HG03571 (cell line): ENCODE results near the gene CDH22.

ENCODE experiments used
- ATAC-seq: cut with Tn5 transposase; IDR thresholded peaks from one replicate; pipeline ENCODE4 v1.9.1; 2021; ENCODE audit not compliant: unreplicated experiment

CDH22 gene

DNA sequence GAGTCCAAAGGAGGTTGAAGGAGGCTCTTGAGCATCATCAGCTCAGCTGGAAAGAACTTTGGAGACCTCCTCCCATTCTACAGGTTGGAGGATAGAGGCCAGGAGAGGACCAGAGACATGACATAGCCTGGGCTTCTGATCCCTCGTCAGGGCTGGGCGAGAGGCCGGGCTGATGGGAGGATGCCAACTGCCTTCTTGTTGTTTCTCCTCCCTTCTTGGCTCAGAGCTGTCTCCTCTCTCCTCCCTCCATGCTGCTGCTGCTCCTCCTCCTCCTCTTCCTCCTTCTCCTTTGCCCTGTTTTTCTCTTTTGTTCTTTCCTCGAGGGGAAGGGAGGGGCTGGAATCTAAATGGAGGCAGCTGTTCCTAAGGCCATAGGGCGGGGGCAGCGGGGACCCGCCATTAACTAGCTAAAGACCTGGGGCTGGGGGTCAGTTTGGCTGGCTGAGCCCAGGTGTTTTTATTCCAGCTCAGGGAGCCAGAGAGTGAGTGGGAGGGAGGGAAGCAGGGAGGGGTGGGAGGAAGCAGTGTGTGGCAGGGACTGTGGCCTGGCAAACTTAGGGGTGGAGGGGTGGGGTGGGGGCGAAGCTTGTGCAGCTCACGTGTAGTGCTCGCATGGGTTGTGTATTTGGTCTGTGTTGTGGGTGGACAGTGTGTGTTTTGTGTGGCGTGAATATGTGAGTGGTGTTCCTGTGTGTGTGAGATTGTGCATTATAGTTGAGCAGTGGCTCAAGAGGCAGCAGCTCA is 105.4 kb downstream of the CDH22 start:
- no peak for ATAC-seq

DNA sequence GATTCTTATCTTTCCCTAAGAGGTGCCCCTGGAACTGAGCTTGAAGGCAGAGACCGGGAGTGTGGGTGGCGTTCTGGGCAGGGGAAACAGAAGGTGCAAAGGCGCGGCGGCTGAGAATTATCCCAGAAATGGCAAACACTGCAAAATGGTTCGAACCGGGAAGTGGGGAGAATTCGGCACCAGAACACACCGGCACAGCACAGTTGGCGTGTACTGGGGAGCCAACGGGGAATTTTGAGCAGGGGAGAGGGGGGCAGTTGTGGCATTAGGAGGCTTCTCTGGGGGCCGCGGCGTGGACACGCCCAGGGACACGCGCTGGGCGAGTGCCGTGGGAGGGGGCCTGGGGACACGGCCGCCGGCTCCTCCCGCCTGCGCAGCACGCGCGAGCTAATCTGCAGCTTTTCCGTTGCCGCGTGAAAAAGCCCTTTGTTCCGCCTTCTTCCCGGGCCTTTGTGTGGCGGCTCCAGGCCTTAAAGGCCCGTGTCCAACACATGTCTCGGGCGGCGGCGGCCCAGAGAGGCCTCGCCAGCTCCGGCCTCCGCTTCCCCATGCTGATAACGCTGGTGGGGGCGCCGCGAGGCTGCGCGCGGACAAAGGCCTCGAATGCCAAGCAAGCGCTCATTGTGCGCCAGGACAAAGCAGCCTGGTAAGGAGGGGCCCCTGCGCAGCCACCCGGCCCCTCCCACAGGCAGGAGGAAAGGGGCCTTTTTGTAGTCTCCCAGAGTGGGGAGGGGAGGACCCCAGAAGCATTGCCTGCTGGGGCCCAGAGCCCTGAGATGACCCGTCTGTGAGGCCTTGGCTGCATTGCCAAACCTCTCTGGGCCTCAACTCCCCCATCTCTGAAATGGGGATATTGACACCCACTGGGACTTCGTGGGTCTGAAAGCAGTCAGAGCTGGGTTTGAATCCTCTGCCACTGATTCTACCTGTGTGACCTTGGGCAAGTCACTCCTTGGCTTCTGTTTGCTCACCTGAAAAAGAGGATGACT is 107.4 kb downstream of the CDH22 start:
- ATAC-seq: no peak

DNA sequence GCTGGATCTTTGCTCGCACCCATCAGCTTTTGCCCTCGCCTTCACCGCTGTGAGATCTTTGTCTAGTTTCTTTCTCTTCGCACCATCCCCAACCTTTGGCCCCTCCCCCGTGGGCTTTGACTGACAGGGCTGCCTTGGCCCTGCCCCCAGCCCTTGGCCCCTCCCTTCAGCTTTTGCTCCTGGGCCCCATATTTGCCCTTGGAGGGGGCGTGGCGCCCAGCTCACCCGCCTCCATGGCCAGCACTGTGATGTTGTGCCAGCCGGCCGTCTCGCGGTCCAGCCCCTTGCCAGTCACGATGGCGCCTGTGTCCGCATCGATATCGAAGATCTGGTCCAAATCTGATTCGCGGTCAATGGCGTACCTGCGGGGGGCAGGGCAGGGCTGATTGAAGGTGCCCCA is 109.1 kb downstream of the CDH22 start:
- no peak for ATAC-seq

DNA sequence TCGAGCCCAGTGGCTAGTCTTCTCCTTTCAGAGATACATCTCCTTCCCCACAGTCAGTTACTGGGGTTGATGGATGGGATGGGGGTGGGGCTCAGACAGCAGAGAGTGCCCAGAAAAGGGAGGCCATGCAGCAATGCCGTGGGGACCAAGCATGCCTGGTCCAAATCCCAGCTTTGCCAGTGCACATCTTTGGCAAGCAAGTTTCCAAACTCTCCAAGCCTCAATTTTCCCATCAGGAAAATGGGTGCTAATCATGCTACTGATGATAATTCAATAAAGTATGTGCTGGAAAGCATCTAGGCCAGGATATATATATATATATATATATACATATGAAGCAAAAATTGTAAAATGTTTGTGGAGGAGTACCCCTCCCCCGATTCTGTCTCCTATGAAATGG is 111.3 kb downstream of the CDH22 start:
- ATAC-seq: no peak

DNA sequence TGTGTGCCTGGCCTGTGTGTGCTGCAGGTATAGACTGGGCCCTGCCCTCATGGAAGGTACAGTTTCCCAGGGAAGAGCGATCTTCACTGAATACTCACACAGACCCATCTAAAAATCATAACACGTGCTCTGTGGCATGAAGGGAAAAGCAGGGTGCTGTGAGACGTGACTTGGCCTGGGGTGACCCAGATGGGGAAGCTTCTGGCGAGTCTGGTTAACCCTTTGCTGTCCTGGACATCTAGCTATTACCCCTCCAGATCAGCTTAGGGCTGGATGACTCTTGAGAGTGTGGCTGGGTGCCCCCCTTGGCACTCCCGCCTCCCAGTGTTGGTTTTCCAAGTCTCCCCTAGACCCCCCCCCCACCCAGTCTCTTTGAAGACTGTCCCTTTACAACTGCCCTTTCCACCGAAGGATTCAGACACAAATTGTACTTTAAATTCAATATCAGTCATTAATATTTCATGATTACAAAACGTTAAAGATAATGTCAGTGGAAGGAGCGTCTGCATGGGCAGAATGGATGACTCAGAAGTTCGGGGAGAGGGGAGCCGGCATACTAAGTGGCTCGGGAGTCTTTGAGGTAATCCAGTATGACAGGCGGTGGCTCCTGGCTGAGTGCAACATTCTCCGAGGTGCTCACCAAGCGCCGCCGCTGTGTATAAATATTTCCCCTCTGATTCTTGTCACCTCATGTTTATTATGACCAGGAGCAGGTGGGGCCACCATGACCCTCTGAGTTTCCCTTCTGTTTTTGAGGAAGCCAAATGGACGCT is 112.8 kb downstream of the CDH22 start:
- no peak for ATAC-seq

DNA sequence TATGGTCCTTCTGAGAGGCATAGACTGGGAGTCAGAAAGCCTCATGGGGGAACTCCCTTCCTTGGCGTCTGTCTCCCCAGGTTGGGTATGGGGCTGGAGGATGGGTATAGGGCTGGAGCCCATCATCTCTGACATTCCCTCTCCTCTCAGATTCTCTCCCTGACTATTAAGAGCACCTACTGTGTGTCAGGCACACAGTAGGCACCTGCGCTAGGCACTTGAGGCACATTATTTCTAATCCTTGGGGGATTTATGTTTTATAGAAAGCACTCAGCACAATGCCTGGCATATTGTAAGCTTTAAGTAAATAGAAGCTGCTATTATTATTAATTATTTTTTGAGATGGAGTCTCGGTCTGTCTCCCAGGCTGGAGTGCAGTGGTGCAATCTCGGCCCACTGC is 113.9 kb downstream of the CDH22 start:
- ATAC-seq: no peak

DNA sequence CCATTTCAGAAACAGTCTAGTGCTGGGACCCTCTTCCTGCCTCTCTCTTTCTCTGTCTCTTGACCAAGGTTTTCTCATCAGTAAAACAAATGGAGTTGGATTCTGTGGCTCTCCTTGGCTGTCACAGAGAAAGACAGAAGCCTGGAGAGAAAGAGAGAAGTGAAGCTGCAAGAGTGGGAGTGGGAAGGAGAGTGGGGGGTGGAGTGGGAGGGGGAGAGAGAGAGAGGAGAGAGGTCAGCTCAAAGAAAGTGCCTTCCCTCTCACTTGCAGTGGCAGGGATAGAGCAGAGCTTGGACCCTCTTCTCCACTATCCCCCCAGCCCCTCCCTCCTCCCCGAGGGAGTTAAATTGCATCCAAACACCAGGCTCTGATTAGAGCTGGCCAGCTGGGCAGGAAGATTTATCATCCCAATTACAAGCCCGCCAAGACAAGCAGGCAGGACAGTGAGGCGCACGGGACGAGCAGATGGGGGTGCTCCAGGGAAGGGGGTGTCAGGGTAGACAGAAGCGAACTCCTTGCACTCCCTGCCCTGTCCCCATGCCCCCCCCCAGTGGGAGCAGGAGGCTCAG is 115.8 kb downstream of the CDH22 start:
- no peak for ATAC-seq

DNA sequence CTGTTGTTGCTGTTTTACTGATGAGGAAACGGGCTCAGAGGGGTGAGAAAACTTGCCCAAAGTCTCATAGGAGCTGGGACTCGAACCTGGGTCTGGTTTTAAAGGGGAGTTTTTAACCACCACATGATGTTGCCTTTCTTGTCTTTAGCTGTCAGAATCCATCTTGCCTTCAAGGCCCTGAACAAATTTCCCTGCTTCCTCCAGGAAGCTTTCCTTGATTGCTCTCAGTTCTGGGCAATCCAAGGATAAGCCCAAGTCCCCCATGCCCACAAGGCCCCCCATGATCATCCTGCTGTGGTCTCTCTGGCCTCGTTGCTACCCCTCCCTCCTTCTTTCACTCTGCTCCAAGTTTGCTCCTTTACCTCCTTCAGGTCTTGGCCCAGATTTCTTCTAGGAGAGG is 116.7 kb downstream of the CDH22 start:
- ATAC-seq: no peak

DNA sequence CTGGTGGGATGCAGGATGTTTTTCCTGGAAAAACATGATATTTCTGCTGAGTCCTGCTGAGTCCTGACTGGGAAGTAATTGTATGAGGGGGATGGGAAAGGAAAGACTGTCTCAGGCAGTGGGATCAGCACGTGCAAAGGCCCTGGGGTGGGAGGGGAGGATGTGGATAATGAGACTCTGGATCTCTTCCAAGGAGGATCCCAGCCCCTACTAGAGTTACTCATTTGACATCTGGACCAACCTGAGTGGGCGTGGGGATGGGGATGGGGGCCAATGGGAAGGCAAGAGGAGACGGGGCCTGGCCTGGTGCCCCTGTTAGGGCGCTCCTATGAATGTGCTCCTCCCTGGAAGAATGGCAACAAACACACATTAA is 117.1 kb downstream of the CDH22 start:
- no peak for ATAC-seq

DNA sequence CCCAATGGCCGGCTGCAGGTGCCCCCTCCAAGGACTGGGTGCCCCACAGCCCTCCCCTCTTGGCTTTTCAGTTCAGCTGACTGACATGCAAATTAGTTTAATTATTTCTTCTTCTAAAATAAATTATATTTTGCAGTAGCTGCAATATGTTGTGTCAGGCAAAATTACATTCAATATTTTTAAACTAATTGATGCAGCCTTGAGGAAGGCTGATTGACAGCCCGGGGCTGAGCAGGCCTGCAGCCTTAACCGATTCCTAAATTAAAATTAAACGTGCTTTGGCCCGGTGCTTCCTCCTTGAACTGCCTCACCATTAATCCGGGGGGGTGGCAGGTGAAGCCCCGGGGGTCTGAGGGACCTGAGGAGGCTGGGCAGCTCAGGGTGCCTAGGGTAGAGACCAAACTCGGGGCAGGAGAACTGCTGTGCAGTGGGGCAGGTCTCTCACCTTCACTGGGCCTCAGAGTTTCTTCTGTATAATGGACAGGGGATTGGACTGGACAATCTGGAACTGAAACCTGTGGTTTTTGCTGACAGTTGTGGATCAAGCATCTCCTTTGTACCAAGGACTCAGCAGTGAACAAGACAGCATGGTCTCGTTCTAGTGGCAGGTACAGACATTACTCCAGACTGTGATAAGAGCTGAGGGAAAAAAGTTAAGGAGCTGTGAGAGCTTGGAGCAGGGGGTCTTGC is 117.7 kb downstream of the CDH22 start:
- ATAC-seq: no peak

DNA sequence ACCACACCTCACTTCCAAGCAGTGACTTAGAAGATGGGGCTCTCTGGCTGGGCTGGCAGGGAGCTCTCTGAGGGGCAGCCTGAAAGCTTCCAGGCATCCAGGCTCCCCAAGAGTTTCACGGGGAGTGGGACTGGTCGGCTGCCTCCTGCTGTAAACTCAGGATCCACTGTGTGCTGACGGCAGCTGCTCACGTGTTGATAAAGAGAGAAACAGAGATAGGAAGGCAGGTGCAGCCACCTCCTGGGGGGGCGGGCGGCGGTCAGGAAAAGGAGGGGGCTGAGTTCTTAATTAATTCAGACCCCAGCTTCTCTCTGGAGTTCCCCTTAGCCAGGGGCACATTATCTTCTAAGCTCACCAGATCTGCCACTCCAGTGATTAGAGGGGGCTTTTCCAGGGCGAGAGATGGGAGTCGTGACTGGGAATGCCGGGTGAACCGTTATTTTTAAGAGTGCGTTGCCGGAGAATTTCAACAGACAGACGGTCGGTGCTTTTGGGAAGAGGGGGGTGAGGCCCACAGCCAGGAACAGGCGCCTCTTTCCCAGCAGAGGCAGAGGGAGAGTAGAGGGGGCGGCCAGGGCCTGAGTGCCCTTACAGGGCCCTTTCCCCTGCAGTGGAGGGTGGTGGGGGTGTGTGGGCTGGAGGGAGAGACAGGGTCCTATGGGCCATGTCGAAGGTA is 119.3 kb downstream of the CDH22 start:
- no peak for ATAC-seq

DNA sequence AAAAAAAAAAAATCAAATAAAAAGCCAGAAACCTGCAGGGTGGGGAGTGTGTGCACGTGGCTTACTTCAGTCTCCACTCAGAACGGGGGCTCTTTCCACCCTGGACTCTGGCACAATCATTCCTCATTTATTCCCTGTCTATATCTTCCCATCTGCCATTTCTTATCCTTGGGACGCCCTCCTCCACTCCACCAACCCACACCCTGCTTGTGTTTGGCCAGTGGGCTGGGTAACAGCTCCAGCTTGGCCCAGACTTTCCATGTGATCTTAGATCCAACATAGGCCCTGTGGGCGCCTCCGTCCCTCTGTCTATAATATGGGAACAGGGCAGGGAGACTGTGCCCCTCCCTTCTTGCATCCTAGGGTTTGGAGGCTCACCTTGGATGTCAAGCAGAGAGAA is 122.1 kb downstream of the CDH22 start:
- no peak for ATAC-seq

DNA sequence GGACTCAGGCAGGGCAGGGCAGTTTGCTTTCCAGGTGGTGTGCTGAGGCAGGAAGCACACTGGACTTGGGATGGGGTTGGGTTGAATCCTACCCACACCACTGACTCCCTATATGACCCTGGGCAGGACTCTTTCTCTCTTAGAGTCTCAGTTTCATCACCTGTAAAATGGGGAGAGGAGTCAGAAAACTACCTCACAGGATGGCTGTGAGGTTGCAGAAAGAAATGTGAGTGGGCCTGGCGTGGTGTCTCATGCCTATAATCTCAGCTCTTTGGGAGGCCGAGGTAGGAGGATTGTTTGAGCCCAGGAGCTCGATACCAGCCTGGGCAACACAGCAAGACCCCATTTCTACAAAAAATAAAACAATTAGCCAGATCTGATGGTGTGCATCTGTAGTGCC is 122.9 kb downstream of the CDH22 start:
- ATAC-seq: no peak

DNA sequence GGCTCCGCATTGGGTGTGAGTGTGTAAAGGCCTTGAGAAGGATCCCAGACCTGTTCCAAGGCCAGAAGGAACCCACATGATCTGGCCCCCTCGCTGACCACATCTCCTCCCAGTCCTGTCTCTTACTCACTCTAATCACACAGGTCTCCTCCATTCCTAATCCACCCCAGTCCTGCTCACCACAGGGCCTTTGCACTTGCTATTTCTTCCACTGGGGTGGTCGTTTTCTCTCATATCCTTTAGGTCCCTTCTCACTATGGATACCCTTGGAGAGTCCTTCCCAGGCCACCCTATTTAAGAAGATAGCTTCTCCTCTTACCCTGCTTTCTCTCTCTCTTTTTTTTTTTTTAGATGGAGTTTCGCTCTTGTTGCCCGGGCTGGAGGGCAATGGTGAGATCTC is 124.5 kb downstream of the CDH22 start:
- ATAC-seq: no peak

DNA sequence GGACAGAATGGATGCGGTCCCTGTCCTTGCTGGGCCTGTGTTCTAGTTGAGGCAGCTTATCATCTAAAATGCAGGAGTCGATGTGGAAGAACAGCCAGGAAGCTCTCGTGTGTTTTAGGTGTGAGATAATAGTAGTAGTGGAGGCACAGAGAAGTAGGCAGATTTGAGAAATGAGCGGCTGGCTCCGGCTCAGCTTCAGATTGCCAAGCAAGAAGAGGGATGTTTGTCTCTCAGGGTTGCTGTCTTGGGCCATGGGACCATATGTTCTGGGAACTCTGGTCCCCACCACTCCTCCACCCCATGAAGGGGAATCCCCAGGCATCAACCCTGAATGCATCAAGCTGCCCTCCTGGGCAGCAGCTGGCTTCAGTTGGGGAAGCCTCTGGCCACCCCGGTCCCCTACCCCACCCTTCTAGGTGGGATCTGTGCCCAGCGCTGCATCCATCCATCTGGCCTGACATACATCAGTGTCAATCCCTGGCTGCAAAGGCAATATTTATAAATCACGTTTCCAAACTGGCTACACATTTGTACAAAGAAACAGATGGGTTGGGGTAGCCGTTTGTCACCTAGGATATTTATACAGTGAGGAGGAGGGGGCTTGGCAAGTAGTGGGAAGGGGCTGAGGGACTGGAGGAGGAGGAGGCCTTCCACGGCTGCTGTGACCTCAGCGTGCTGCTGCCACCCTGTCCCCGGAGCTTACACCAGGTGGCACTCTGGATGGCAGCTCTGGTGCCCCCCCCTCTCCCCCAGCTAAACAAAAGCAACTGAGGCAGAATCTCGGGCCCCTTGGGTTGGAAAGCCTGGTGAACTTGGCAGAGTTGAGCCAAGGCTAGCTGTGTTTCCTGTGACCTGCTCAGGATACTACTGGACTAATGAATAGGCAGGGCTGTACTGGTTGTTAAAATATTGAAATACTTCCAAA is 125.8 kb downstream of the CDH22 start:
- no peak for ATAC-seq

DNA sequence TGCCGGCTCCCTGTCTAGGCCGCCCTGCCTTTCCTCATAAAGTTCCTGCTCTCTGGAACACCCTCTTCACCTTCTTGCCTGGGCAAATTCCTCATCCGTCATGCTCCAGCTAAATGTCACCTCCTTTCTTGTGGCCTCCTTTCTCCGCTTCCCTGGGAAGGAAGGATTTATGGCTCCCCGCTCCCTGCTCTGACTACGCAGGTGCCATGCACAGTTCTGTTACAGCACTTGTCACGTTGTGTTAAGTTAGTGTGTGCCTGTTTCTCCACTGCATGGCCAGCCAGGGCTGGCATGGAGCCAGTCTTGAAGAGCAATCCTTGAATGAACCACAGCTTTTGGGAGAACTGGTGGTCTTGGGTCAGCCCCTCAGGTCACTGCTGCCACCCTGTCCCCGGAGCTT is 128.4 kb downstream of the CDH22 start:
- ATAC-seq: no peak

DNA sequence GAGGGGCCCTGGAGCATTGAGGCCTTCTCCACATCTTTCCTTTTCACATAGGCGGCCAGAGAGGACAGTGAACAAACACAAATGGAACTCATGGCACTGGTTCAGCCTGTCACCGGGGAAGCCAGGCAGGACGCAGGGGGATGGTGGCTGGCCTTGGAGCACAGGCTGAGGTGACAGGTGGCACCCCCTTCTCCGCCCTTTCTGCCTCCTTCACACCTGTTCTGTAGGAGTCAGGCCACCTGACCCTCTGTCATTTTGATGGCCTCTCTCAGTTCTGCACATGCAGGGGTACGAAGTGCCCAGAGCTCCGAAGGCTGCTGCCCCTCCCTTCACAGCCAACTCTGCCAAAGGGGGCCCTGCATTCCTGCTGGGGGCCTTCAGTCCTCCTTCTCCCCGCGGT is 129.4 kb downstream of the CDH22 start:
- ATAC-seq: no peak

DNA sequence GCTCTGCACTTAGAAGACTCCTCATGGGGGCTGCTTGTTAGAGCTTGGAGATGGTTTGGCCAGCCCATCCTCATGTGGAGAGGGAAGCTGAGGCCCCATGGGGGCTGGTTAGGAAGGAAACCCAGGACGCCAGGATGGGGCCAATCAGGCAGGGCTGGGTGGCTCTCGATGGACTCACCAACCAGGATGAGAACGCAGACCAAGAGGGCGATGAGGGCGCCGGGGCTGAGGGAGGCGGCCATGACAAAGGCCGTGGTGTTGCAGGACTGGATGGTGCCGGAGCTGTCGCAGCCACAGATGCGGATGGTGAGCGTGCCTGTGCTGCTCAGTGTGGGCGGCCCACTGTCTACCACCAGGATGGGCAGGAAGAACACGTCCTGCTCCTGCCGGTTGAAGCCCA is 130.5 kb downstream of the CDH22 start:
- no peak for ATAC-seq
